Loucy (cell line): Measurements from ENCODE around the gene FAM222B.
"Not testable (repeated sequence)": the region's sequence is repeated elsewhere in the genome, so short reads cannot be mapped to it uniquely, and the experiment has no call there.

ENCODE experiments used
- H2AFZ ChIP-seq: fragments of 200-600 bp; sonication (generic); 2 replicates; pipeline ENCODE4 v1.6.0; 2016; ENCODE audit warnings: antibody characterized with exemption, mild to moderate bottlenecking, low read length, moderate library complexity
- H3F3A ChIP-seq: fragments of 200-600 bp; 2 replicates; pipeline ENCODE4 v1.6.0; 2016; ENCODE audit warnings: antibody characterized with exemption, low read depth, mild to moderate bottlenecking
- H3K27me3 ChIP-seq: fragments of 200-600 bp; sonication (generic); 2 replicates; pipeline ENCODE4 v1.6.1; 2014; ENCODE audit warnings: low read length, mild to moderate bottlenecking; ENCODE audit not compliant: insufficient read depth, poor library complexity, severe bottlenecking
- H3K36me3 ChIP-seq: fragments of 200-600 bp; sonication (generic); 2 replicates; pipeline ENCODE4 v1.6.1; 2016; ENCODE audit warnings: low read length; ENCODE audit not compliant: insufficient read depth
- H3K4me1 ChIP-seq: fragments of 200-600 bp; sonication (generic); 2 replicates; pipeline ENCODE4 v1.5.1; 2014; ENCODE audit warnings: low read length, mild to moderate bottlenecking; ENCODE audit not compliant: insufficient read depth, poor library complexity, severe bottlenecking
- H3K4me2 ChIP-seq: fragments of 200-600 bp; sonication (generic); 2 replicates; pipeline ENCODE4 v1.6.0; 2014; ENCODE audit warnings: antibody characterized with exemption, low read length, low read depth, mild to moderate bottlenecking; ENCODE audit not compliant: poor library complexity, severe bottlenecking
- H3K4me3 ChIP-seq: fragments of 200-600 bp; sonication (generic); 2 replicates; pipeline ENCODE4 v1.5.1; 2014; ENCODE audit warnings: low read length, mild to moderate bottlenecking, mixed read lengths; ENCODE audit not compliant: poor library complexity, severe bottlenecking
- H3K79me2 ChIP-seq: fragments of 200-600 bp; sonication (generic); 2 replicates; pipeline ENCODE4 v1.6.1; 2014; ENCODE audit warnings: low read length; ENCODE audit not compliant: insufficient read depth
- H3K9ac ChIP-seq: fragments of 200-600 bp; sonication (generic); 2 replicates; pipeline ENCODE4 v1.6.0; 2014; ENCODE audit warnings: mild to moderate bottlenecking, low read depth, low read length, moderate library complexity; ENCODE audit not compliant: poor library complexity, severe bottlenecking
- H3K9me2 ChIP-seq: fragments of 200-600 bp; sonication (generic); replicated peaks from 2 replicates; pipeline ENCODE4 v1.6.1; 2016; ENCODE audit warnings: low read depth, low read length, mixed read lengths
- H3K9me3 ChIP-seq: fragments of 200-600 bp; sonication (generic); 2 replicates; pipeline ENCODE4 v1.6.1; 2014; ENCODE audit warnings: mild to moderate bottlenecking, antibody characterized with exemption, low read length, low read depth; ENCODE audit not compliant: insufficient read depth
- H4K20me1 ChIP-seq: fragments of 200-600 bp; sonication (generic); 2 replicates; pipeline ENCODE4 v1.6.0; 2014; ENCODE audit warnings: antibody characterized with exemption, low read length, mild to moderate bottlenecking; ENCODE audit not compliant: insufficient read depth, poor library complexity, severe bottlenecking
- CTCF ChIP-seq: fragments of 200-600 bp; sonication (generic); conservative IDR thresholded peaks from 2 replicates; pipeline ENCODE4 v1.5.1; 2014; ENCODE audit warnings: mild to moderate bottlenecking, antibody characterized with exemption, low read length
- EZH2phosphoT487 ChIP-seq: fragments of 200-600 bp; IDR thresholded peaks from 2 replicates; pipeline ENCODE4 v1.6.1; 2018; ENCODE audit warnings: antibody characterized with exemption, mild to moderate bottlenecking, moderate library complexity, borderline replicate concordance

The FAM222B gene

GRCh38 chr17:28722417-28723158, 120.0 kb downstream of the FAM222B start:
- peak overlapping the region; percentile 99 for H3K9ac ChIP-seq
- H3K9me3 ChIP-seq, result no peaks in the 10 kb centered on the region
- H2AFZ ChIP-seq, result no peak overlapping the region
- peaks cover 48% of the 10 kb centered on the region for H4K20me1 ChIP-seq
- peaks cover 25% of the 10 kb centered on the region for H3K4me1 ChIP-seq
- H3K36me3 ChIP-seq, result peaks cover 47% of the 10 kb centered on the region; the same call in 1 of the 2 replicates
- H3F3A ChIP-seq, result peaks cover 25% of the 10 kb centered on the region
- H3K4me2 ChIP-seq, result peak overlapping the region; percentile 99
- no peak for TF ChIP-seq EZH2phosphoT487
- TF ChIP-seq CTCF, result no peak
- peaks cover 39% of the 10 kb centered on the region for H3K79me2 ChIP-seq
- H3K4me3 ChIP-seq, result peak overlapping the region; percentile 98
- H3K9me2 ChIP-seq, result no peaks in the 10 kb centered on the region
- H3K27me3 ChIP-seq, result peaks cover 6% of the 10 kb centered on the region

GRCh38 chr17:28720997-28721329, 121.6 kb downstream of the FAM222B start:
- H3K9me2 ChIP-seq, H3K9me3 ChIP-seq, H2AFZ ChIP-seq, H3K27me3 ChIP-seq: not testable (repeated sequence)
- peaks cover 39% of the 10 kb centered on the region for H3K79me2 ChIP-seq
- H3K4me2 ChIP-seq, result peak overlapping the region; percentile 99
- H3K9ac ChIP-seq, result peak overlapping the region; percentile 99
- H3K4me3 ChIP-seq, result peak overlapping the region; percentile 98
- H3K36me3 ChIP-seq, result peaks cover 47% of the 10 kb centered on the region; the same call in 1 of the 2 replicates
- H3K4me1 ChIP-seq, result peaks cover 22% of the 10 kb centered on the region
- peaks cover 25% of the 10 kb centered on the region for H3F3A ChIP-seq
- peaks cover 48% of the 10 kb centered on the region for H4K20me1 ChIP-seq

GRCh38 chr17:28720247-28720996, 122.2 kb downstream of the FAM222B start:
- H3K4me1 ChIP-seq, result peaks cover 22% of the 10 kb centered on the region
- H3K9me2 ChIP-seq, result no peaks in the 10 kb centered on the region
- H3K4me2 ChIP-seq, result peak overlapping the region; percentile 99
- H2AFZ ChIP-seq, result no peak overlapping the region
- peak overlapping the region; percentile 99 for H3K9ac ChIP-seq
- H3K4me3 ChIP-seq, result peak overlapping the region; percentile 98
- peaks cover 44% of the 10 kb centered on the region for H4K20me1 ChIP-seq
- peaks cover 25% of the 10 kb centered on the region for H3F3A ChIP-seq
- no peaks in the 10 kb centered on the region for H3K9me3 ChIP-seq
- H3K27me3 ChIP-seq, result peaks cover 6% of the 10 kb centered on the region
- peaks cover 46% of the 10 kb centered on the region; the same call in 1 of the 2 replicates for H3K36me3 ChIP-seq
- TF ChIP-seq CTCF, result peak; percentile 31
- TF ChIP-seq EZH2phosphoT487, result no peak
- peaks cover 39% of the 10 kb centered on the region for H3K79me2 ChIP-seq
